Measurements from ENCODE around the gene KCNN4. TPM values are rescaled to one million over a fixed set of nuclear protein-coding genes. Genes with fewer than 3 reads are reported as not detected.
"Not testable (repeated sequence)": the region's sequence is repeated elsewhere in the genome, so short reads cannot be mapped to it uniquely, and the experiment has no call there.

The KCNN4 gene
- total RNA-seq, 1 experiment from 2014 or later, result 0.62 TPM

DNA sequence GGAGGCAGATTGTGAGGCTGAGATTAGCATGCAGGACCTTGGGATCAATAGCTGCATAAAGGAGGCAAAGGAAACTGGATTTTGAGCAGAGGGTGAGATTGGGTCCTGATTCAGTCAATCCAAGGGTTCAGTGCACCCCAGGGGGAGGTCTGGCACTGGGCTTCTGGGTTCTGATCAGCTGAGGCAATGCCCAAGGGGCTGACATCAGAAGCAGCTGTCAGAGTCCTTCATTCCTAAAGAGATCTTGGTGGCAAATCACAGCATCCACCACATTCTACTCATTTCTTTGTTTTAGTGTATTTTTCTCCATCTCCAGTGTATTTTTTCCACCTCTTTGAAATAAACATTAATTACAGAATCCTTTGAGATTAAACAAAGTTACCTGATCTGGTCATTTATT lies 26.9 kb upstream of the KCNN4 start:
- Histone ChIP-seq H3K27me3 (ENCODE audit: control insufficient read depth, insufficient read depth, low read length) (no peaks in the 10 kb centered on the region), H3K36me3 (replicated peaks; ENCODE audit: control insufficient read depth, insufficient read depth, low read length) (no peaks in the 10 kb centered on the region), H3K4me3 (ENCODE audit: insufficient read depth, low read depth, low read length) (no peak overlapping the region)
- DNase-seq, result no peak

DNA sequence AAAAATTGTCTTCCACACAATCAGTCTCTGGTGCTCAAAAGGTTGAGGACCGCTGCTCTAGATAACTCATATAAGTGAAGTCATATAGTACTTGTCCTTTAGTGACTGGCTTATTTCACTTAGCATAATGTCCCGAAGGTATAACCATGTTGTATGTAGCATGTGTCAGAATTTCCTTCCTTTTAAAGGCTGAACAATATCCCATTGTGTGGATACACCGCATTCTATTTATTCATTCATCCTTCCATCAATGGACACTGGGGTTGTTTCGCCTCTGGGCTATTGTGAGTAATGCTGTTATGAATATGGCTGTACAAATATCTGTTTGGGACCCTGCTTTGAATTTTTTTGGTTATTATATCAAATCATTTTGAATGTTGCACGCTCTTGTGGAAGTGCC lies 26.1 kb upstream of the KCNN4 start:
- Histone ChIP-seq H3K27me3 (ENCODE audit: control insufficient read depth, insufficient read depth, low read length) (no peaks in the 10 kb centered on the region), H3K4me3 (ENCODE audit: insufficient read depth, low read depth, low read length) (no peak overlapping the region), H3K36me3 (replicated peaks; ENCODE audit: control insufficient read depth, insufficient read depth, low read length) (no peaks in the 10 kb centered on the region)
- no peak for DNase-seq

DNA sequence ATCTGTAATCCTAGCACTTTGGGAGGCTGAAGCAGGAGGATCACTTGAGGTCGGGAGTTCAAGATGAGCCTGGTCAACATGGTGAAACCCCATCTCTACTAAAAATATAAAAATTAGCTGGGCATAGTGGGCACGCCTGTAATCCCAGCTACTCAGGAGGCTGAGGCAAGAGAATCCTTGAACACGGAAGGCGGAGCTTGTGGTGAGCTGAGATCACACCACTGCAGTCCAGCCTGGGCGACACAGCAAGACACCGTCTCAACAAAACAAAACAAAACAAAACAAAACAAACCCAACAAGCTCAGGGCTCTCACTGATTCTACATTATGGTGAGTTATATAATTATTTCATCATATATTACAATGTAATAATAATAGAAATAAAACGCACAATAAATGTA lies 25.6 kb upstream of the KCNN4 start:
- H3K4me3 ChIP-seq (ENCODE audit: insufficient read depth, low read depth, low read length); H3K36me3 ChIP-seq (replicated peaks; ENCODE audit: control insufficient read depth, insufficient read depth, low read length); H3K27me3 ChIP-seq (ENCODE audit: control insufficient read depth, insufficient read depth, low read length); DNase-seq: not testable (repeated sequence)

DNA sequence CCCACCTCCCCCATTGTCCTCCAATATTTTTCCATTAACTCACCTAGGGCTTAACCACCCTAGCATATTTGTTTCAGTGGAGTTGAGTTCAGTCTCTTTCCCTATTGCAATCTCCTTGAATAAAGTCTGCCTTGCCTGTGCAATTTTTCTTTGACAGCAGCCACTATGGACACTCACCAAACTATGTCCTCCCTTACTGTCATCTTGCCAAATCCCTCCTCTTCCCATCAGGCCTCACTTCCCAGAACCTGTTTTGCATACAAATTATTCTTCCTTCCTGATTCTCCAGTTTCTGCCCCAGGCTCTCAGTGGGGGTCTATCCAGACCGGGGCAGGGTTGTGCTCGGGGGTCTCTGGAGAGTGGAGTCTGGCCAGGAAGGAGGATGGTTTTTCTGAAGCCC lies 23.7 kb upstream of the KCNN4 start:
- no peak for DNase-seq
- peaks cover 6% of the 10 kb centered on the region for H3K27me3 ChIP-seq (ENCODE audit: control insufficient read depth, insufficient read depth, low read length)
- no peaks in the 10 kb centered on the region for H3K36me3 ChIP-seq (replicated peaks; ENCODE audit: control insufficient read depth, insufficient read depth, low read length)
- no peak overlapping the region for H3K4me3 ChIP-seq (ENCODE audit: insufficient read depth, low read depth, low read length)

DNA sequence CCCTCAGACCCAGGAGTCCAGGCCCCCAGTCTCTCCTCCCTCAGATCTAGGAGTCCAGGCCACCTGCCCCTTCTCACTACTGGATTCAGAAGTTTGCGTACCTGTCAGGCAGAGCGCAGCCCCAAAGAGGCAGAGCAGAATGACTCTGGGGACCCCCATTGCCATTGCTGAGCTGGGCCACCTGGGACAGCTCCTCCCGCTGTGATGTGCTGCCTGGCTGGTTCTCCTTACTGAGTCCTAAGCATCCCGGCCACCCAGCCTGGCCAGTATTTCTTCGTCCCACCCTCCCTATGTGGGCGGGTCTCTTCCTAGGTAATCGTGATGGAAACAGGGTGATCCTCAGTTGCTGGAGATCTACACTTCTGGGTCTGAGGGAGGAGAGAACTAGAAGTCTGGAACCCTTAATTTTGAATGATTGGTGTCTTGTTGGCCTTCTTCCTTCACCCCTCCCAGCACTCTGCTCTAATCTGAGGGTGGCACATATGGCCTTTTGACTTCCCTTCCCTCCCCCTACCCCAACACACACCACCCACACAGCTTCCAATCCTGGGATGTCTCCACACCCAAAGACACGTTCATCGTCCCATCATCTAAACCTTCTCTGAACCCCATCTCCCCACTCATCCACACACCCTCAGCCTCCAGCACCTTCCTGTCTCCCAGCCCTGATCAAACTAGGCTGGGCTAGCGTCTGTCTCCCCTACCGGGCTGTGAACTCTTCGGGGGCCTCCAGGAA lies 21.6 kb upstream of the KCNN4 start, which contains the start of gene LYPD5:
LYPD5 (minus strand) TSS at position 232 of the 736 bp plus-strand sequence; CDS start at position 165, 67 bp downstream.
- Histone ChIP-seq H3K27me3 (ENCODE audit: control insufficient read depth, insufficient read depth, low read length) (peaks cover 26% of the 10 kb centered on the region), H3K4me3 (ENCODE audit: insufficient read depth, low read depth, low read length) (no peak within 1 kb of the TSS), H3K36me3 (replicated peaks; ENCODE audit: control insufficient read depth, insufficient read depth, low read length) (no peaks in the 10 kb centered on the region)
- no peak for DNase-seq

DNA sequence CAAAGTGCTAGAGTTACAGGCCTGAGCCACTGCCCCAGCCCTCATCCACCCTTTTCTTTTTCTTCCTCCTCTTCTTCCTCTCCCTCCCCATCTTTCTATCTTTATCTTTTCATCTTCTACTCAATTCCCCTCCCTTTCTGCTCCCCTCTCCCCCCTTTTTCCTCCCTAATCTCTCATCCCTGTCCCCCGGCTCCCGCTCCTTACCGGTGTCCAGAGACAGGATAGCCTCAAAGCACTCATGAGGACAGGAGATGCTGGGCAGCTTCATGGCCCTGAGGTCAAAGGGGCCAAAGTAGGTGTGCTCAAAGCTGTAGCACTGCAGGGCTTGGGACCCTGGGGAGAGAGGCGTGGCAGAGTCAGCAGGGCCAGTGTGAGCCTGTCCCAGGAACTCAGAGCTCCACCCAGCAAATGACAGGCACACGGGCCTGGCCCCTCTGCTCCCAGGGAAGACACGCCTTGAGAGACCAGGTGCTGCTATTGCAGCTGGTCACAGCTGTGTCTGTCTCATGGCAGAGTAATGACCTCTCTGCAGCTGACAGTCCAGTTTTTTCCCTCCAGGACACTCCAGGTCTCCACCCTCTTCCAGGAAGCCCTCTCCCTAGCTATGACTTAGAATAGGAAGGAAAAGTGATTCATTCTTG lies 18.8 kb upstream of the KCNN4 start:
- DNase-seq, result peak; percentile 22
- peak overlapping the region; percentile 61; the same call in 1 of the 2 replicates for H3K4me3 ChIP-seq (ENCODE audit: insufficient read depth, low read depth, low read length)
- no peaks in the 10 kb centered on the region for H3K36me3 ChIP-seq (replicated peaks; ENCODE audit: control insufficient read depth, insufficient read depth, low read length)
- peaks cover 35% of the 10 kb centered on the region for H3K27me3 ChIP-seq (ENCODE audit: control insufficient read depth, insufficient read depth, low read length)

DNA sequence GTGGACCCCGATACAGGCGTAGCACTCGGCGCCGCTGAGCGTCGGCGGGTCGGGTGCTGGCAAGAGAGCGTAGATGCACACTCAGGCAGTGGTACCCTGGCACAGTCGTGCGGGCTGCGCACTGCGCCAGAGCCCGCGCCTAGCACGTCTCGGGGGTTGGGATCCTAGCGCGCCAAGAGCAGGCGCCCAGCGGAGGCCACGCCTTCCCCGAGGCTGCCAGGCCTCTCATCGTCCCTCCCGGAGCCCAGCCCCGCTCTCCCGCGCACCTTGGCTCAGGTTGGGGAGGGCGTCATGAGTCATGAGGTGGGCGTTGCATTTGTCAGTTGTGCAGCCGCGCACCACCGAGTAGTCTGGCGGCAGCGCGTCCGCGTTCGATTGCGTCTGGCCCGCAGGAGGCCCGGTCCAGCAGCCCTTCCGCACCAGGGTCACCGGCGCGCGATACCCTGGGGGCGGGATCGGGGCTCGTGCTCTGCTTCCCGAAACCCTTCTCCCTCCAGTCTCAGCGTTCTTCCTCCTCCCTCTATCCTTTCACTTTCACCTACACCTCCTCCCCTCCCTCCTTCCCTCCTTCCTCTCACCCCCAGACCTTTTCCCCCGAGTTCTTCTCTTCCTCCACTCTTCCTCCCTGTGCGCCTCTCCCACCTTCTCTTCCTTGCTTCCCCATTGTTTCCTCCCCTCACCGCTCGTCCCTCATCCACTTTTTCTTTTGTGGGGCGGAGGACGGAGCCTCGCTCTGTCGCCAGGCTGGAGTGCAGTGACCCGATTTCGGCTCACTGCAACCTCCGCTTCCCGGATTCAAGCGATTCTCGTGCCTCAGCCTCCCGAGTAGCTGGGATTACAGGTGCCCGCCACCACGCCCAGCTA lies 18.0 kb upstream of the KCNN4 start:
- Histone ChIP-seq H3K27me3 (ENCODE audit: control insufficient read depth, insufficient read depth, low read length) (peaks cover 35% of the 10 kb centered on the region), H3K4me3 (ENCODE audit: insufficient read depth, low read depth, low read length) (peak overlapping the region; percentile 61), H3K36me3 (replicated peaks; ENCODE audit: control insufficient read depth, insufficient read depth, low read length) (no peaks in the 10 kb centered on the region)
- peak; percentile 86 for DNase-seq

DNA sequence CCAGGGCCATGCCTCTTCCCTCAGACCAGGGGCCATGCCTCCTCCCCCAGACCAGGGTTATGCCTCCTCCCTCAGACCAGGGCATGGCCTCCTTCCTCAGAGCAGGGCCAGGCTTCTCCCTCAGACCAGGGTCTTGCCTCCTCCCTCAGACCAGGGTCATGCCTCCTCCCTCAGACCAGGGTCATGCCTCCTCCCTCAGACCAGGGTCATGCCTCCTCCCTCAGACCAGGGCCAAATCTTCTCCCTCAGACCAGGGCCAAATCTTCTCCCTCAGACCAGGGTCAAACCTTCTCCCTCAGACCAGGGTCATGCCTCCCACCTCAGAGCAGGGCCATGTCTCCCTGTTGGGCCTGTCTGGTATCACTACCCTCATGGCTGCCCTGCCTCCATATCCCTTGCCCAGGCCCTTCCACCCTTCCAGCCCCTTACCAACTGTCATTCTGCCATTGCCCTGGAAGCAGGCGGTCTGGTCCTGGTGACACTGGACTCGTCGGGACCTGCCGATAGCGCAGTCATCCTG lies 17.3 kb upstream of the KCNN4 start:
- DNase-seq, result no peak
- Histone ChIP-seq H3K27me3 (ENCODE audit: control insufficient read depth, insufficient read depth, low read length) (peaks cover 35% of the 10 kb centered on the region), H3K36me3 (replicated peaks; ENCODE audit: control insufficient read depth, insufficient read depth, low read length) (no peaks in the 10 kb centered on the region), H3K4me3 (ENCODE audit: insufficient read depth, low read depth, low read length) (peak overlapping the region; percentile 61)

DNA sequence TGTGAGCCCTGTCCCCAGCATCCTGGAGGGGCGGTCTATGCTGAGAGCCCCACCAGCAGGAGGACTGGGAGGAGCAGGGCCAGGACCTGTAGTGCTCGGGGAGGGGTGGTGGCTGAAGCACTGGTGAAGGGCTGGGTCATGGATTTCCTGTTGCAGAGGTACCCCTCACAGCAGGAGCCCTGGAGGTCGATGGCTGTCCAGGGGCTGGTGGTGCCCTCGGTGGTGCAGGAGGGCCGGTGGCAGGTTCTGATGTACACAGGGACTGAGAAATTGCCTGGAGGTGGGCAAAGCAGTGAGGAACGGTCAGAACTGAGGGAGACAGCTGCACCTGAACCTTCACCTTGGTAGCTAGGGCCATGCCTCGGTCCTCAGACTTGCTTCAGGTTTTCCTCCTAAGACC lies 16.8 kb upstream of the KCNN4 start:
- H3K36me3 ChIP-seq (replicated peaks; ENCODE audit: control insufficient read depth, insufficient read depth, low read length), result no peaks in the 10 kb centered on the region
- DNase-seq, result no peak
- peaks cover 35% of the 10 kb centered on the region for H3K27me3 ChIP-seq (ENCODE audit: control insufficient read depth, insufficient read depth, low read length)
- H3K4me3 ChIP-seq (ENCODE audit: insufficient read depth, low read depth, low read length), result no peak overlapping the region

DNA sequence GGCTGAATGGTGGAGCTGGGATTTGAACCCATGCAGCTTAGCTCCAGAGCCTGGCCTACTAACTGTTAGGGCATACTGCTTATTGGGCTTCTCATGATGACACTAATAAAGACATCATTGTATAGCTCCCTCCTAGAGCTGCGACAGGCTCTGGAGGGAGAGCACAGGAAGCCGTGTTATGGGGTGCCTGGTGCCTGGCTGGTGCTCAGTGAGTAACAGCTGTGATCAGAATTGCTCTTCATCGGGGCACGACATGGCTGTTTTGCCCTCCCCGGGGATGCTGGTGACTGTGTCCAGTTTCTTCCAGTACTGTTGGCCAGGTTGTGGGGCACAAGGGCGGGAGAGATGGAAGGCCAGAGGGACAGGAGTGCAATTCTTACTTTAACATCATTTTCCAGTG lies 16.3 kb upstream of the KCNN4 start:
- H3K27me3 ChIP-seq (ENCODE audit: control insufficient read depth, insufficient read depth, low read length), result peaks cover 35% of the 10 kb centered on the region
- H3K4me3 ChIP-seq (ENCODE audit: insufficient read depth, low read depth, low read length), result no peak overlapping the region
- DNase-seq, result no peak
- no peaks in the 10 kb centered on the region for H3K36me3 ChIP-seq (replicated peaks; ENCODE audit: control insufficient read depth, insufficient read depth, low read length)

DNA sequence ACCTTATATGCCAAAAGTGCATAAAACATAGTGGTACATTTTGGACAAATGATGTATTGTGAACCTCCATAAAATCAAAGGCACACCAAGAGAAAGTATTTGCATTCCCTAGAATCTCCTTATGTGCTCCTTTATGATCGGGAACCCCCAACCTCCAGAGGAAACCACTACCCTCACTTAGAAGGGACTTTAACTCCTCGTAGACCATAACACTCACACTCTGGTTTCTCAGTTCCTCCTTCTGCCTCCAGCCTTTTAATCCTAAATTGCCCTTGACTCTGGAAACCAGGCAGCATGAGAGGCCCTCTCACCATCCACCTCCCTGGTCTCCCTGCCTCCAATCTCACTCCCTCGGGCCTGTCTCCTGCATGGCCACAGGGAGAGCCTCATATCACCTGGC lies 9.8 kb upstream of the KCNN4 start:
- no peak for DNase-seq
- H3K36me3 ChIP-seq (replicated peaks; ENCODE audit: control insufficient read depth, insufficient read depth, low read length), result no peaks in the 10 kb centered on the region
- no peak overlapping the region for H3K4me3 ChIP-seq (ENCODE audit: insufficient read depth, low read depth, low read length)
- peaks cover 2% of the 10 kb centered on the region; the same call in 1 of the 2 replicates for H3K27me3 ChIP-seq (ENCODE audit: control insufficient read depth, insufficient read depth, low read length)

DNA sequence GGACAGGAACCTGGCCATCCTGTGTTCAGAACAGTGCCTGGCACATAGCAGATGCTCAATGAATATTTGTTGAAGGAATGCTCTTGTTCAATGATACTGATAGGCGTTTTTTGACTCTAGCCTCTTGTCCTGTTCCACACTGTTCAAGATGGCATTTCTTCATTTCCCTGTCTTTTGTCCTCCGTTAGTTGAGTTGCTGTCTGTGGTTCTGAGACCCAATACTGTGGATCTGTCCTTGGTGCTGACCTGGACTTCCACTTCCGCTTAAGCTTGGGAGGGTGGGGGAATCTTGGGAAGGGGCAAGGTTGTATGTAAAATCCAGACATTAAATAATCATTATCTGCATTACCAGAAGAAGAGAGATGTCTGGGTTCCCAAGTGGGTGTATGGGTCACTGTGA lies 8.3 kb upstream of the KCNN4 start:
- no peak overlapping the region for H3K4me3 ChIP-seq (ENCODE audit: insufficient read depth, low read depth, low read length)
- DNase-seq, result peak; percentile 27
- no peaks in the 10 kb centered on the region; the same call in 1 of the 2 replicates for H3K27me3 ChIP-seq (ENCODE audit: control insufficient read depth, insufficient read depth, low read length)
- no peaks in the 10 kb centered on the region for H3K36me3 ChIP-seq (replicated peaks; ENCODE audit: control insufficient read depth, insufficient read depth, low read length)

DNA sequence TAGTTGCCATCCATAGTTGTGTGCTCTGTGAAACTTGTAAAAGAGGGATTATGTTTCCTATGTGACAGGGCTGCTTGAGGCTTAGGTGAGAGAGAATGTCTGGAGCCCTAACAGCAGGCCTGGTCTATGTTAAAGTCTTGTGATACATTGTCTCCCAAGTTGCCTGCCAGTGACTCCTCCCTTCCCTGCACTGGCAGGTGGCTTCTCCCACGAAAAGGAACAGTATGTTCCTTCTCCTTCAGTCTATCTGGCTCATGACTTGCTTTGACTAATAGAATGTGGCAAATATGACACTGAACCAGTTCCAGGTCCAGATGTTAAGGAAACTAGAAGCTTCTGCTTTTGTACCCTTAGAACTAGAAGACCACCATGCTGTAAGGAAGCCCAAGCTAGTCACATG lies 5.9 kb upstream of the KCNN4 start:
- Histone ChIP-seq H3K27me3 (ENCODE audit: control insufficient read depth, insufficient read depth, low read length) (no peaks in the 10 kb centered on the region), H3K4me3 (ENCODE audit: insufficient read depth, low read depth, low read length) (no peak overlapping the region), H3K36me3 (replicated peaks; ENCODE audit: control insufficient read depth, insufficient read depth, low read length) (no peaks in the 10 kb centered on the region)
- no peak for DNase-seq

DNA sequence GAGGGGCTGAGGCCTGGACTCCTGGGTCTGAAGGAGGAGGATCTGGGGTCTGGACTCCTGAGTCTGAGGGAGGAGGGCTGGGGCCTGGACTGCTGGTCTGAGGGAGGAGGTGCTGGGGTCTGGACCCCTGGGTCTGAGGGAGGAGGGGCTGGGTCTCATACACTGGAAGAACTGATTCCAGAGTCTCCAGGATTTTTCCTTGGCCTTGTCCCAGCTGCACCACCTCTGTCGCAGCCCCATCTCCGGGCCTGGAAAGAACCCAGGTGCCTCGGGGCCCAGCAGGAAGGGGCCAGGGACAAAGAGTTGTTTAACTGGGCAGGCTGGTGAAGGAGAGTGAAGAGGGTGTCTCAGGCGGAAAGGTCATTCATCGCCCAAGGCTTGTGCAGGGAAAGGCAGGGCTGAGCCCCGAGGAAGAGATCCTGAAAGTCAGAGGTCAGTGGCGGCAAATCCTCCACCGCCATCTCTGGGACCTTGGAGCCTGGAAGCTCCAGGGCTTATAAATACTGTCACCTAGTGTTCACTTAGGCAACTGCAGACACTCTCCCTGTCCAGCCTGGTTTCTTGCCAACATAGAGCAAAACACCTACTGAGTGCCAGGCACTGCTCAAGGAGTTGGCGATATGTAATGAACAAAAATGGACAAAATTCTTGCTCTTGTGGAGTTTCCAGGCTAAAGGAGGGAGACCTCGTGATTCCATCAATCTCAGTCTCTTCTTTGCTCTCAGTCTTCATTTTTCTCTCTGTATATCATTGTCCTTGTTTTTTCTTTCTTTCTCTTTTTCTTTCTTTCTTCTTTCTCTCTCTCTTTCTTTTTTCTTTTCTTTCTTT lies 4.4 kb upstream of the KCNN4 start:
- Histone ChIP-seq H3K27me3 (ENCODE audit: control insufficient read depth, insufficient read depth, low read length) (no peaks in the 10 kb centered on the region), H3K36me3 (replicated peaks; ENCODE audit: control insufficient read depth, insufficient read depth, low read length) (no peaks in the 10 kb centered on the region), H3K4me3 (ENCODE audit: insufficient read depth, low read depth, low read length) (no peak overlapping the region)
- DNase-seq, result peak; percentile 84
